Stimulated activated CD4-positive, alpha-beta T cell treated with anti-CD3 and anti-CD28 coated beads, Interleukin-2, amount 100 ng/mL, for 48 hours (primary cell): Measurements from ENCODE around the gene MCL1.
"Not testable (repeated sequence)": the region's sequence is repeated elsewhere in the genome, so short reads cannot be mapped to it uniquely, and the experiment has no call there.

Source experiments
- DNase-seq, 2 donors: peaks; one replicate each; pipeline ENCODE4 v3.0.0-alpha.2; 2020

MCL1 gene

GRCh38 chr1:150579110-150579944 lies at the start of gene MCL1:
Gene MCL1, minus strand, starts transcription at chr1:150579610. Its CDS starts 80 bp downstream, at chr1:150579530.
- peak; percentile 74 to 76 for DNase-seq

- DNase-seq: no peak
Observed at GRCh38 chr1:150628766-150629114, 49.3 kb upstream of the MCL1 start.

- no peak for DNase-seq
Observed at GRCh38 chr1:150627826-150628410, 48.5 kb upstream of the MCL1 start.

- no peak for DNase-seq
Observed at GRCh38 chr1:150626150-150626549, 46.7 kb upstream of the MCL1 start.

GRCh38 chr1:150624546-150624945 lies 45.1 kb upstream of the MCL1 start:
- not testable (repeated sequence) for DNase-seq

- DNase-seq: not testable (repeated sequence)
Observed at GRCh38 chr1:150624134-150624533, 44.7 kb upstream of the MCL1 start.

GRCh38 chr1:150622303-150622975 lies 43.0 kb upstream of the MCL1 start:
- no peak for DNase-seq

GRCh38 chr1:150621497-150622302 lies 42.3 kb upstream of the MCL1 start:
- DNase-seq: peak in 1 of 2 donors; percentile 43

GRCh38 chr1:150620919-150621318 lies 41.5 kb upstream of the MCL1 start:
- DNase-seq: no peak

- no peak for DNase-seq
Observed at GRCh38 chr1:150619576-150620509, 40.4 kb upstream of the MCL1 start.

- no peak for DNase-seq
Observed at GRCh38 chr1:150615346-150616201, 36.2 kb upstream of the MCL1 start.

- DNase-seq: no peak
Observed at GRCh38 chr1:150613061-150613920, 33.9 kb upstream of the MCL1 start.

- no peak for DNase-seq
Observed at GRCh38 chr1:150612014-150612345, 32.6 kb upstream of the MCL1 start.

GRCh38 chr1:150610576-150610975 lies 31.2 kb upstream of the MCL1 start:
- no peak for DNase-seq

- DNase-seq: no peak
Observed at GRCh38 chr1:150609732-150610131, 30.3 kb upstream of the MCL1 start.

GRCh38 chr1:150606463-150607142 lies 27.2 kb upstream of the MCL1 start:
- no peak for DNase-seq

- not testable (repeated sequence) for DNase-seq
Observed at GRCh38 chr1:150605451-150605731, 26.0 kb upstream of the MCL1 start.

- DNase-seq: no peak
Observed at GRCh38 chr1:150604226-150604588, 24.8 kb upstream of the MCL1 start.

GRCh38 chr1:150603711-150604110 lies 24.3 kb upstream of the MCL1 start:
- no peak for DNase-seq

- not testable (repeated sequence) for DNase-seq
Observed at GRCh38 chr1:150602372-150602771, 23.0 kb upstream of the MCL1 start.
